GM23338 (cell line): Measurements from ENCODE around the gene MESD. TPM values are rescaled to one million over a fixed set of nuclear protein-coding genes. Genes with fewer than 3 reads are reported as not detected.

ENCODE experiments used
- ATAC-seq: fragments of 200-7000 bp; cut with Tn5 transposase; 3 replicates; pipeline ENCODE4 v1.9.1; 2020
- DNase-seq: peaks from one replicate; pipeline ENCODE4 v3.0.0-alpha.2; 2015; ENCODE audit warnings: low spot score
- H2AFZ ChIP-seq: fragments of 200-600 bp; sonication (generic); 2 replicates; pipeline ENCODE4 v1.8.0; 2016; ENCODE audit warnings: antibody characterized with exemption, mild to moderate bottlenecking, moderate library complexity
- H3F3A ChIP-seq: fragments of 200-600 bp; sonication (generic); replicated peaks from 2 replicates; pipeline ENCODE4 v1.8.0; 2017; ENCODE audit warnings: antibody characterized with exemption, mixed run types, low read depth
- H3K27ac ChIP-seq: fragments of 200-600 bp; sonication (generic); 2 replicates; pipeline ENCODE4 v1.6.1; 2016; ENCODE audit warnings: low read depth
- H3K27me3 ChIP-seq: fragments of 200-600 bp; sonication (generic); 2 replicates; pipeline ENCODE4 v1.8.0; 2016; ENCODE audit warnings: mild to moderate bottlenecking, mixed run types, moderate library complexity; ENCODE audit not compliant: insufficient read depth
- H3K36me3 ChIP-seq: fragments of 200-600 bp; sonication (generic); 2 replicates; pipeline ENCODE4 v1.8.0; 2016; ENCODE audit warnings: mild to moderate bottlenecking; ENCODE audit not compliant: insufficient read depth
- H3K4me1 ChIP-seq: fragments of 200-600 bp; sonication (generic); 2 replicates; pipeline ENCODE4 v1.8.0; 2016; ENCODE audit warnings: mild to moderate bottlenecking, moderate library complexity; ENCODE audit not compliant: insufficient read depth
- H3K4me2 ChIP-seq: fragments of 200-600 bp; sonication (generic); 2 replicates; pipeline ENCODE4 v1.7.1; 2017; ENCODE audit warnings: mixed run types
- H3K4me3 ChIP-seq: fragments of 200-600 bp; sonication (generic); 2 replicates; pipeline ENCODE4 v1.6.1; 2016; ENCODE audit warnings: mixed run types
- H3K79me2 ChIP-seq: fragments of 200-600 bp; sonication (generic); replicated peaks from 2 replicates; pipeline ENCODE4 v1.8.0; 2017; ENCODE audit warnings: mild to moderate bottlenecking; ENCODE audit not compliant: insufficient read depth
- H3K9me2 ChIP-seq: fragments of 200-600 bp; sonication (generic); 2 replicates; pipeline ENCODE4 v1.8.0; 2017; ENCODE audit not compliant: insufficient read depth
- H4K20me1 ChIP-seq: fragments of 200-600 bp; sonication (generic); replicated peaks from 2 replicates; pipeline ENCODE4 v1.8.0; 2017; ENCODE audit warnings: mild to moderate bottlenecking; ENCODE audit not compliant: insufficient read depth
- H3K27ac Mint-ChIP-seq: 2 replicates; pipeline ENCODE4 v1.8.0; 2020; ENCODE audit warnings: inconsistent platforms, mild to moderate bottlenecking, moderate library complexity, mixed read lengths
- H3K27me3 Mint-ChIP-seq: 3 replicates; pipeline ENCODE4 v1.8.0; 2022; ENCODE audit warnings: low read depth, mild to moderate bottlenecking, moderate library complexity, mixed read lengths, inconsistent platforms; ENCODE audit not compliant: insufficient read depth, poor library complexity
- H3K36me3 Mint-ChIP-seq: 3 replicates; pipeline ENCODE4 v1.8.0; 2021; ENCODE audit warnings: low read depth, mild to moderate bottlenecking, inconsistent platforms, moderate library complexity, mixed read lengths
- H3K4me1 Mint-ChIP-seq: 3 replicates; pipeline ENCODE4 v1.8.0; 2020; ENCODE audit warnings: mild to moderate bottlenecking, inconsistent platforms, mixed read lengths
- H3K4me3 Mint-ChIP-seq: 3 replicates; pipeline ENCODE4 v1.8.0; 2021; ENCODE audit warnings: moderate library complexity, mild to moderate bottlenecking, inconsistent platforms, mixed read lengths
- H3K9me3 Mint-ChIP-seq: 3 replicates; pipeline ENCODE4 v1.8.0; 2020; ENCODE audit warnings: moderate library complexity, mild to moderate bottlenecking, inconsistent platforms, mixed read lengths
- CREB1 ChIP-seq: fragments of 250-450 bp; sonication (Bioruptor Pico); IDR thresholded peaks from 2 replicates; pipeline ENCODE4 v1.5.0; 2020; ENCODE audit warnings: low read depth, mild to moderate bottlenecking, moderate library complexity
- ETS1 ChIP-seq: IDR thresholded peaks from 2 replicates; pipeline ENCODE4 v1.6.1; 2016; ENCODE audit warnings: antibody characterized with exemption
- JUNB ChIP-seq: IDR thresholded peaks from one replicate; pipeline ENCODE4 v1.6.1; 2016; ENCODE audit warnings: antibody characterized with exemption; ENCODE audit not compliant: unreplicated experiment
- NANOG ChIP-seq: IDR thresholded peaks from 2 replicates; pipeline ENCODE4 v1.6.1; 2016; ENCODE audit warnings: antibody characterized with exemption, borderline replicate concordance
- ZNF331 ChIP-seq: fragments of 250-450 bp; sonication (Bioruptor Pico); IDR thresholded peaks from 2 replicates; pipeline ENCODE4 v1.5.0; 2020; ENCODE audit warnings: low read depth, mild to moderate bottlenecking, moderate library complexity
- ZNF462 ChIP-seq: fragments of 250-450 bp; sonication (Bioruptor Pico); IDR thresholded peaks from 2 replicates; pipeline ENCODE4 v1.5.0; 2020; ENCODE audit warnings: mild to moderate bottlenecking, moderate library complexity
- polyA plus RNA-seq: library from polyadenylated mRNA; unstranded; fragments of >200 nt; fragmentation: Nextera tagmentation; extraction: Ambion mirVana; gene quantifications from 2 replicates; pipeline ENCODE4 v1.2.1, GENCODE V29; 2016
- total RNA-seq: library from RNA; depleted of rRNA; stranded (reverse); fragments of >200 nt; shearing (Covaris generic); gene quantifications from 2 replicates; pipeline ENCODE4 v1.2.3, GENCODE V29; 2014

MESD gene
- total and polyA plus RNA-seq, 2 experiments from 2014 or later: 25.6 to 52.7 TPM

GRCh38 chr15:81015621-81016488 is 26.2 kb upstream of the MESD start (continued):
- no peak for TF ChIP-seq ZNF462 (CRISPR knock-in tag)
- TF ChIP-seq JUNB: no peak

- ATAC-seq: no peak
- no peaks in the 10 kb centered on the region; the same call in 1 of the 2 replicates for H3K9me2 ChIP-seq
- H2AFZ ChIP-seq: no peak overlapping the region
- no peaks in the 10 kb centered on the region for H3F3A ChIP-seq
- no peak overlapping the region for H3K27ac ChIP-seq
- H3K9me3 Mint-ChIP-seq: no peaks in the 10 kb centered on the region
- H3K36me3 Mint-ChIP-seq: no peaks in the 10 kb centered on the region
- no peaks in the 10 kb centered on the region; the same call in 1 of the 2 replicates for H4K20me1 ChIP-seq
- no peaks in the 10 kb centered on the region for H3K79me2 ChIP-seq
- no peak overlapping the region for H3K4me2 ChIP-seq
- H3K4me3 ChIP-seq: no peak overlapping the region
- no peak overlapping the region for H3K4me3 Mint-ChIP-seq
- no peaks in the 10 kb centered on the region for H3K4me1 Mint-ChIP-seq
- no peak overlapping the region for H3K27ac Mint-ChIP-seq
- DNase-seq: no peak
- H3K4me1 ChIP-seq: no peaks in the 10 kb centered on the region
- H3K27me3 Mint-ChIP-seq: no peaks in the 10 kb centered on the region
- no peaks in the 10 kb centered on the region for H3K36me3 ChIP-seq
- no peaks in the 10 kb centered on the region for H3K27me3 ChIP-seq
- TF ChIP-seq ZNF462 (CRISPR knock-in tag) (no peak), CREB1 (CRISPR knock-in tag) (no peak), ETS1 (no peak), ZNF331 (CRISPR knock-in tag) (no peak), NANOG (no peak)
Measured at GRCh38 chr15:81014446-81015093, 25.0 kb upstream of the MESD start.
